Left renal pelvis (tissue), 4 donors: ENCODE results near the gene BCL2. TPM values are rescaled to one million over a fixed set of nuclear protein-coding genes. Genes with fewer than 3 reads are reported as not detected.
A peak's percentile ranks its signal among the peaks of the same experiment; 100 is the strongest.
"Not testable (repeated sequence)": the region's sequence is repeated elsewhere in the genome, so short reads cannot be mapped to it uniquely, and the experiment has no call there.

ENCODE experiments used
- DNase-seq, 4 donors: peaks; one replicate each; pipeline ENCODE4 v3.0.0-alpha.2; 2013; ENCODE audit warnings: low read depth in 4 of 4, low spot score in 3 of 4
- polyA plus RNA-seq, 4 donors: library from polyadenylated mRNA; unstranded; fragments of 120-200 nt; gene quantifications; one replicate each; pipeline ENCODE4 v1.2.1, GENCODE V29; 2013; ENCODE audit not compliant: insufficient read length in 4 of 4

Gene BCL2
- polyA plus RNA-seq, 4 donors, result 21.6 to 27.4 (median 24.5) TPM

- DNase-seq, result no peak
Measured at GRCh38 chr18:63238693-63239075, 80.9 kb downstream of the BCL2 start.

- peak; percentile 69 to 78 (median 75) for DNase-seq
Measured at GRCh38 chr18:63237881-63238692, 81.5 kb downstream of the BCL2 start.

GRCh38 chr18:63236921-63237846, 82.4 kb downstream of the BCL2 start:
- no peak for DNase-seq

- no peak for DNase-seq
Measured at GRCh38 chr18:63236406-63236805, 83.2 kb downstream of the BCL2 start.

DNA sequence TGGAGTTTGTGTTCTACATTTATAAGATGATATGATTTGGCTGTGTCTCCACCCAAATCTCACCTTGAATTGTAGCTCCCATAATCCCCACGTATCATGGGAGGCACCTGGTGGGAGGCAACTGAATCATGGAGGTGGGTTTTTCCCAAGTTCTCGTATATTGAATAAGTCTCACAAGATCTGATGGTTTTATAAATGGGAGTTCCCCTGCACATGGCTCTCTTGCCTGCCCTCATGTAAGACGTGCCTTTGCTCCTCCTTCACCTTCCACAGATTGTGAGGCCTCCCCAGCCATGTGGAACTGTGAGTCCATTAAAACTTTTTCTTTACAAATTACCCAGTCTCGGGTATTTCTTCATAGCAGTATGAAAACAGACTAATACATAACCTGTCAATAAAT, 83.6 kb downstream of the BCL2 start:
- DNase-seq, result not testable (repeated sequence)

DNA sequence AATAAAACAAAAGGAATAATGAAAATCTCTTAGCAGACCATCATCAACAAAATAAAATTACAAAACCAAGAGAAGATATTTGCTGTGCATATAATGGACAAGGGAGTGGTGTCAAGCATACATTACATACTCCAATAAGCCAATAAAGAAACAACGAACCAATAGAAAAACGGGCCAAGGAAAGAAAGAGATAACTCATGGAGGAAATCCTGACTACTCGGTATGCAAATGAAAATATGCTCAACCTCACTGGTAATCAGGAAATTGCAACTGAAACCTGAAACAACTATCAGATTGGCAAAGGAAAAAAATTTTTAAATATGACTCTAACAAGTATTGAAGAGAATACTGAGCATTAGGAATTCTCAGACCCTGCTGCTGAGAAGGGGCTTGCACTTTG, 84.7 kb downstream of the BCL2 start:
- DNase-seq, result no peak

- no peak for DNase-seq
Measured at GRCh38 chr18:63234432-63234831, 85.1 kb downstream of the BCL2 start.

DNA sequence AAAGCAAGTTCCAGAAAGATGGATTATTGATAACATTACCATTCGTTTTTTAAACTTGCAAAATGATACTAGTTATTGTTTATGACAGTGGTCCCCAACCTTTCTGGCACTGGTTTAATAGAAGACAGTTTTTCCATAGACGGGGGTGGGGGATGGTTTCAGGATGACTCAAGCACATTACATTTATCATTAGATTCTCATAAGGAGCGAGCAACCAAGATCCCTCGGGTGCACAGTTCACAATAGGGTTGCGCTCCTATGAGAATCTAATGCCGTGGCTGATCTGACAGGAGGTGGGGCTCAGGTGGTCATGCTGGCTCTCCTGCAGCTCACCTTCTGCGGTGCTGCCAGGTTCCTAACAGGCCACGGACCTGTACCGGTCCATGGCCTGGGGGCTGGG, 86.2 kb downstream of the BCL2 start:
- DNase-seq, result no peak

- DNase-seq, result no peak
Measured at GRCh38 chr18:63232826-63233225, 86.7 kb downstream of the BCL2 start.

DNA sequence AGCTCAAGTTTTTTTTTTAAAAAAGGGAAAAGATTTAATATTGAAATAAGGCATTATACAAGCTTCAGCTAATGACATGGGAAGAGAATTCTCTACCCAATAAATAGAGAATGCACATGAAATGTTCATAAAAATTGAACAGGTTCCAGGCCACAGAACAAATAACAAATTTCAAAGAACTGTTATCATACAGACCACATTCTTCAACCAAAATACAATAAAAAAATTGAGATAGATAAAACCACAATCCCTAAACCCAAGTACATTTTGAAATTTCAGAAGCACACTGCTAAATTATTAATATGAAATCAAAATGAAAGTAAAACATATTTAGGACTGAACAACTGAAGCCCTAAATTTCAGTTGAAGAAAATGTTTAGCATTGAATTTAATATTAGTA, 89.6 kb downstream of the BCL2 start:
- no peak for DNase-seq

GRCh38 chr18:63225434-63225833, 94.1 kb downstream of the BCL2 start:
- no peak for DNase-seq

- DNase-seq, result no peak
Measured at GRCh38 chr18:63224630-63225029, 94.9 kb downstream of the BCL2 start.

GRCh38 chr18:63223837-63224236, 95.7 kb downstream of the BCL2 start:
- no peak for DNase-seq

DNA sequence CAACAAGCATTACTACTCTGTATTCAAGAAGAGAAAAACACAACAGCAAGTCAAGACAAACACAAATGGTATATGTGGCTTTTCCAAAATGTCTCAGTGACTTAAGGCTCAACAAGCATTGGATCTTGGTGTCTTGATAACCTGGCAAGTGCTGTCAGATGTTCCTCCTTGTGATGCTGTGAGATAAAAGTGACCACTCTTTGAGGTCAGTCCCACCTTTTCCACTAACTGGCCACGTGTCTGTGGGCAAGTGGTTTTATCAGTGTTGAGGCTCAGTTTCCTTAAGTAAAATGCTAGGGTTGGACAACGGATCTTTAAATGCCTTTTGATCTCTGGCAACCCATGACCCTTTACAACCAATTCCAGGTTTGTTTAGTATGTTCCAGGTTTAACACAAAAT, 98.7 kb downstream of the BCL2 start:
- DNase-seq, result no peak

GRCh38 chr18:63218472-63218871, 101.1 kb downstream of the BCL2 start:
- no peak for DNase-seq

- DNase-seq, result no peak
Measured at GRCh38 chr18:63216516-63217311, 102.9 kb downstream of the BCL2 start.

- no peak for DNase-seq
Measured at GRCh38 chr18:63213936-63214671, 105.5 kb downstream of the BCL2 start.

DNA sequence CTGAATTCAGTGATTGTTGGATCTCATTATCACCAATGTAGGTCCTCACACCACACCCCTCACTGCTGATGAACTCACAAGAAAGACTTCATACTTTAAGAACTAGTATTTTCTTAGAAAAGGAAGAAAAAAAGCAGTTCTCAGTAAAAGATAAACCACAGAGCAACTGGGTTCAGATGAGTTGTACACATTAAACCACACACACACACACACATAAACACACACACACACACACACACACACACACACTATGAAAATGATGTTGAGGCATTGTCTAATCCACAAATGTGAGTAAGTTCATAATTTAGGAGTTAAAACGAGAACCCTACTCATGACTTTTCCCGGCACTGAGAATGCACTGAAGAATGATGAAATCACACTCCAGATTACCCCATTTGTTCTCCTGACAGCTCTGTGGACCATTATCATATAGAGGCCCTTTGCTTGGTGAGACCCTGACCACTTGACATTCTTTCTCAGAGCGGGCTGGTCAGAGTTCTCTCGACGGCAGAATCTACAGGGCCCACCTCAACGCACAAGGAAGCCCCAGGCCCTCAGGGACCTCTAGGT, 106.2 kb downstream of the BCL2 start:
- no peak for DNase-seq

DNA sequence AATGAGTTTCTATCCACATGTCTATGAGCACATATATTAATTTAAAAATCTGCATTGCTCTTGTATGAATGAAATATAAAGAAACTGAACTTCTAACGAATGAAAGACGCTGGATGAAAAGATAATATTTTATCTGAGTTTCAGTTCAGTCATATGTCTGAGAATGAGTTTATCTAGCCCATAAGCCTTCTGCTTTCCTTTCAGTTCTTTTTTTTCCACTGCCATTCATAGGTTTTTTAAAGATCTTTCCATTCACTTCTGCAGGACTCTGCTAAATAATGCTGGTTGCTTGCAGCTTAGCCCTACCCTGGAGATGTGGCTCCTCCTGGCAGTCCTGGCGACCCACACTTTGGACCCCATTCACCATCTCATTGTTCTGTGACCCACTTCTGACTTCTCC, 109.0 kb downstream of the BCL2 start:
- no peak for DNase-seq

DNA sequence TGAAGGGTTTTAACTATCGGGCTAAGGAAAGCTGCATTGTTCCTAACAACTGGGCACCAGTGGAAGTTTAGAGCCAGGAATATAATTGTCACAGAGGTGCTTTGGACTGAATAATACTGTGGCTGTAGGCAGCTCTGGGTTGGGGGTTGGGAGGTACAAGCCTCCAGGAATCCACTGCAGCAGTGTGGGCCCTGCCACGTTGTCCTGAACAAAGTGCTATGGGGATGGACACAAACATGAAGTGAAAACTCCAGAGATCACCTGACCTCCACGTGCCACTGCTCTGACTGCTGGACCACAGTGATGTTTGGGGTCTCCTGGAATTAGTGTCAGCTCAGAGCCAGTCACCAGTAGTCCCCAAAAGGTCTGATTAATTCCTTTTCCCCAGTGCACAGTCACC, 110.9 kb downstream of the BCL2 start:
- DNase-seq, result no peak
